HL-60 (cell line): Measurements from ENCODE around the gene FAM120A.
A peak's percentile ranks its signal among the peaks of the same experiment; 100 is the strongest.

Experiments used
- DNase-seq, 2 experiments: peaks; one replicate each; pipeline ENCODE4 v3.0.0-alpha.2; 2010 to 2020; ENCODE audit warnings: low read depth in 1 of 2, low spot score in 1 of 2
- H3K27ac ChIP-seq: fragments of 250-450 bp; sonication (Bioruptor Pico); replicated peaks from 2 replicates; pipeline ENCODE4 v1.5.1; 2020; ENCODE audit warnings: mild to moderate bottlenecking, moderate library complexity
- H3K27me3 ChIP-seq: fragments of 250-450 bp; sonication (Bioruptor Pico); 2 replicates; pipeline ENCODE4 v1.5.1; 2021; ENCODE audit warnings: mild to moderate bottlenecking, moderate library complexity; ENCODE audit not compliant: insufficient read depth, poor library complexity, severe bottlenecking
- H3K4me3 ChIP-seq: replicated peaks from 2 replicates; pipeline ENCODE4 v1.5.1; 2011; ENCODE audit warnings: mild to moderate bottlenecking, control low read depth, low read length; ENCODE audit not compliant: insufficient read depth
- CTCF ChIP-seq: IDR thresholded peaks from one replicate; pipeline ENCODE4 v1.5.1; 2011; ENCODE audit warnings: low read length, control low read depth, inconsistent platforms; ENCODE audit not compliant: insufficient read depth
- GABPA ChIP-seq: IDR thresholded peaks from 2 replicates; pipeline ENCODE4 v1.6.1; 2012; ENCODE audit warnings: low read depth
- POLR2AphosphoS5 ChIP-seq: IDR thresholded peaks from 2 replicates; pipeline ENCODE4 v1.6.1; 2012; ENCODE audit warnings: low read depth
- SPI1 ChIP-seq: IDR thresholded peaks from 2 replicates; pipeline ENCODE4 v1.6.1; 2012; ENCODE audit warnings: low read depth, mild to moderate bottlenecking, borderline replicate concordance
- TF ChIP-seq, protein P1 (sequence below): IDR thresholded peaks from 2 replicates; pipeline ENCODE4 v1.6.1; 2012; ENCODE audit warnings: low read depth; ENCODE audit not compliant: insufficient replicate concordance

FAM120A gene

GRCh38 chr9:93562157-93562556 is 110.7 kb downstream of the FAM120A start:
- Histone ChIP-seq H3K27me3 (no peaks in the 10 kb centered on the region), H3K4me3 (no peak overlapping the region), H3K27ac (no peak overlapping the region)
- TF ChIP-seq GABPA (no peak), SPI1 (no peak), CTCF (no peak), POLR2AphosphoS5 (no peak)
- TF ChIP-seq, protein P1, sequence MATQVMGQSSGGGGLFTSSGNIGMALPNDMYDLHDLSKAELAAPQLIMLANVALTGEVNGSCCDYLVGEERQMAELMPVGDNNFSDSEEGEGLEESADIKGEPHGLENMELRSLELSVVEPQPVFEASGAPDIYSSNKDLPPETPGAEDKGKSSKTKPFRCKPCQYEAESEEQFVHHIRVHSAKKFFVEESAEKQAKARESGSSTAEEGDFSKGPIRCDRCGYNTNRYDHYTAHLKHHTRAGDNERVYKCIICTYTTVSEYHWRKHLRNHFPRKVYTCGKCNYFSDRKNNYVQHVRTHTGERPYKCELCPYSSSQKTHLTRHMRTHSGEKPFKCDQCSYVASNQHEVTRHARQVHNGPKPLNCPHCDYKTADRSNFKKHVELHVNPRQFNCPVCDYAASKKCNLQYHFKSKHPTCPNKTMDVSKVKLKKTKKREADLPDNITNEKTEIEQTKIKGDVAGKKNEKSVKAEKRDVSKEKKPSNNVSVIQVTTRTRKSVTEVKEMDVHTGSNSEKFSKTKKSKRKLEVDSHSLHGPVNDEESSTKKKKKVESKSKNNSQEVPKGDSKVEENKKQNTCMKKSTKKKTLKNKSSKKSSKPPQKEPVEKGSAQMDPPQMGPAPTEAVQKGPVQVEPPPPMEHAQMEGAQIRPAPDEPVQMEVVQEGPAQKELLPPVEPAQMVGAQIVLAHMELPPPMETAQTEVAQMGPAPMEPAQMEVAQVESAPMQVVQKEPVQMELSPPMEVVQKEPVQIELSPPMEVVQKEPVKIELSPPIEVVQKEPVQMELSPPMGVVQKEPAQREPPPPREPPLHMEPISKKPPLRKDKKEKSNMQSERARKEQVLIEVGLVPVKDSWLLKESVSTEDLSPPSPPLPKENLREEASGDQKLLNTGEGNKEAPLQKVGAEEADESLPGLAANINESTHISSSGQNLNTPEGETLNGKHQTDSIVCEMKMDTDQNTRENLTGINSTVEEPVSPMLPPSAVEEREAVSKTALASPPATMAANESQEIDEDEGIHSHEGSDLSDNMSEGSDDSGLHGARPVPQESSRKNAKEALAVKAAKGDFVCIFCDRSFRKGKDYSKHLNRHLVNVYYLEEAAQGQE, result no peak
- no peak for DNase-seq

DNA sequence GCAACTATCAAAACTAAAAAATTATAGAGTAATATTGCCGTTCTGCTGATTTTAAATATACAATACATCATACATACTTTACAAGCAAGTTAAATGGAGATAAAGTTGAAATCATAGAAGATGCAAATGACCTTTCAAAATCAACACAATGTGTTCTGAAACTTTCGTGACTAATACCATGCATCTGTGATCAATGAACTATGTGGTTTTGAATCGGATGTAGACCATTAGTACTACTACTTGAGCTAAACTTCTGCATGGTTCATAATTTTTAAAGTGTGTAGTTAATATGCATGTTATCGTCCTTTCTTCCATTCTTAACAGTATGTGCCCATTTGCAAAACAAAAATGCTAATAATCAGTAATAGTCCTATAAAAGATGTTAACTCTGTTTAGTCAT is 113.6 kb downstream of the FAM120A start:
- DNase-seq, result no peak
- no peaks in the 10 kb centered on the region for H3K27me3 ChIP-seq
- no peak overlapping the region for H3K27ac ChIP-seq
- H3K4me3 ChIP-seq, result no peak overlapping the region
- TF ChIP-seq CTCF, result no peak

GRCh38 chr9:93566408-93567270 is 115.2 kb downstream of the FAM120A start:
- H3K27ac ChIP-seq, result peak overlapping the region; percentile 86
- peak; percentile 91 to 96 for DNase-seq
- TF ChIP-seq SPI1, result peak; percentile 39; the same call in 1 of the 2 replicates
- TF ChIP-seq GABPA, result 0 out of 2 replicates have a peak, but pooled peaks have one; percentile 11
- TF ChIP-seq POLR2AphosphoS5, result peak; percentile 83
- peak; percentile 66 for TF ChIP-seq CTCF
- TF ChIP-seq, protein P1, result no peak
- peak overlapping the region; percentile 37 for H3K4me3 ChIP-seq
- H3K27me3 ChIP-seq, result no peaks in the 10 kb centered on the region
